NCI-H82 (cell line): ENCODE results near the gene RAP2C.
"Not testable (repeated sequence)": the region's sequence is repeated elsewhere in the genome, so short reads cannot be mapped to it uniquely, and the experiment has no call there.

Experiments
- DNase-seq: peaks from one replicate; lab custom pipeline; 2025; lab: John Stamatoyannopoulos, UW

Gene RAP2C

GRCh38 chrX:132199941-132200340 lies 19.3 kb downstream of the RAP2C start:
- DNase-seq, result no peak

GRCh38 chrX:132193872-132194574 lies 25.2 kb downstream of the RAP2C start:
- no peak for DNase-seq

GRCh38 chrX:132191938-132192337 lies 27.3 kb downstream of the RAP2C start:
- DNase-seq, result no peak

- no peak for DNase-seq
Measured at GRCh38 chrX:132188175-132188574, 31.1 kb downstream of the RAP2C start.

- no peak for DNase-seq
Measured at GRCh38 chrX:132187451-132187850, 31.8 kb downstream of the RAP2C start.

GRCh38 chrX:132184871-132185270 lies 34.4 kb downstream of the RAP2C start:
- no peak for DNase-seq

GRCh38 chrX:132181364-132181763 lies 37.9 kb downstream of the RAP2C start:
- no peak for DNase-seq

- no peak for DNase-seq
Measured at GRCh38 chrX:132180929-132181328, 38.3 kb downstream of the RAP2C start.

- DNase-seq, result no peak
Measured at GRCh38 chrX:132173647-132174046, 45.6 kb downstream of the RAP2C start.

- DNase-seq, result no peak
Measured at GRCh38 chrX:132171881-132172280, 47.4 kb downstream of the RAP2C start.

- DNase-seq, result no peak
Measured at GRCh38 chrX:132171478-132171877, 47.8 kb downstream of the RAP2C start.

- DNase-seq, result no peak
Measured at GRCh38 chrX:132169554-132169953, 49.7 kb downstream of the RAP2C start.

- DNase-seq, result no peak
Measured at GRCh38 chrX:132165651-132166050, 53.6 kb downstream of the RAP2C start.

GRCh38 chrX:132165005-132165404 lies 54.2 kb downstream of the RAP2C start:
- DNase-seq, result no peak

- DNase-seq, result not testable (repeated sequence)
Measured at GRCh38 chrX:132163094-132163493, 56.2 kb downstream of the RAP2C start.

GRCh38 chrX:132153166-132153565 lies 66.1 kb downstream of the RAP2C start:
- no peak for DNase-seq
